Coronary artery (tissue), 2 donors: ENCODE results near the gene KDM8.

Experiments used
- DNase-seq: peaks from one replicate; pipeline ENCODE4 v3.0.0-alpha.2; 2017; ENCODE audit warnings: low spot score
- H3K27ac ChIP-seq, 2 donors: fragments of 200-600 bp; sonication (generic); one replicate each; pipeline ENCODE4 v1.5.1; 2016 to 2019
- H3K4me3 ChIP-seq: fragments of 200-600 bp; sonication (generic); 2 replicates; pipeline ENCODE4 v1.5.1; 2016; ENCODE audit warnings: mild to moderate bottlenecking, moderate library complexity
- TF ChIP-seq, protein P1 (sequence below): fragments of 200-600 bp; sonication (generic); IDR thresholded peaks from one replicate; pipeline ENCODE4 v1.5.1; 2019; ENCODE audit warnings: antibody characterized with exemption

Gene KDM8

DNA sequence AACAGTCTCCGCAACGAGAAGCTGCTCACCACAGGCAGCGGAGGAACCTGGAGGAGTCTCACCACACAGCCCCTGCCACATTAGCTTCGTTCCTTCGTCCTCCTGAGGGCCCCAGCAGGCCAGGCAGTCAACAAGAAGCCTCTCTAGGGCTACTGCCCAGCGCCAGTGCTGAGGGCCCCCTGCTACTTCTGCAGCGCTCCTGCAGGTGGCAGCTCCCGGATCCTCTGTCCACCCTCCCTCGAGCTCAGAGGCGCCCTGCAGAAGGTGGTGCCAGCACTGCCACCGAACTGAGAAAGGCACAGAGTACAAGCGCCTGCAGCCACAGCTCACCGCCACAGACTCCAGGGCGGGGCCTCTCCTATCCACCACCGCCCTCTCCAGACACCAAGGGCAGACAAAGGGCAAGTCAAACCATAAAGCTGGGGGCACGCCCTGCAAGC is 27.3 kb downstream of the KDM8 start:
- DNase-seq, result no peak
- no peak overlapping the region for H3K27ac ChIP-seq
- no peak overlapping the region for H3K4me3 ChIP-seq
- TF ChIP-seq, protein P1, sequence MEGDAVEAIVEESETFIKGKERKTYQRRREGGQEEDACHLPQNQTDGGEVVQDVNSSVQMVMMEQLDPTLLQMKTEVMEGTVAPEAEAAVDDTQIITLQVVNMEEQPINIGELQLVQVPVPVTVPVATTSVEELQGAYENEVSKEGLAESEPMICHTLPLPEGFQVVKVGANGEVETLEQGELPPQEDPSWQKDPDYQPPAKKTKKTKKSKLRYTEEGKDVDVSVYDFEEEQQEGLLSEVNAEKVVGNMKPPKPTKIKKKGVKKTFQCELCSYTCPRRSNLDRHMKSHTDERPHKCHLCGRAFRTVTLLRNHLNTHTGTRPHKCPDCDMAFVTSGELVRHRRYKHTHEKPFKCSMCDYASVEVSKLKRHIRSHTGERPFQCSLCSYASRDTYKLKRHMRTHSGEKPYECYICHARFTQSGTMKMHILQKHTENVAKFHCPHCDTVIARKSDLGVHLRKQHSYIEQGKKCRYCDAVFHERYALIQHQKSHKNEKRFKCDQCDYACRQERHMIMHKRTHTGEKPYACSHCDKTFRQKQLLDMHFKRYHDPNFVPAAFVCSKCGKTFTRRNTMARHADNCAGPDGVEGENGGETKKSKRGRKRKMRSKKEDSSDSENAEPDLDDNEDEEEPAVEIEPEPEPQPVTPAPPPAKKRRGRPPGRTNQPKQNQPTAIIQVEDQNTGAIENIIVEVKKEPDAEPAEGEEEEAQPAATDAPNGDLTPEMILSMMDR, result no peak

DNA sequence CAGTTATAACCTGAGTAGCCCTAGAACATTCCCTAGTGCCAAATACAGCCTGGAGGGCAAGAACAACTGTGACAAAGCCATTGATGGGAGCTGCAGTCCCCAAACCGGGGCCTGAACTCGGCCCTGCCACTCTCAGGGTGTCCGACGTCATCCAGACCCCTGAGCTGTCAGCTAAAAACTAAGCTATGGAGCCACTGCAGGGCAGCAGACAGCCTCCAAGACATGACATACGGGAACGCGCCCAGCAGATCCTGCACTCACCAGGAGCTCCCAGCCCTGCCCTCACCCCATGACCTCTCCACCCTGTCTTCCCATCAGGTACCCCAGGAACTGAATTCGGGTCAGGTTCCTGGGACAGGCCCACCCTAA is 28.4 kb downstream of the KDM8 start:
- DNase-seq, result no peak
- TF ChIP-seq, protein P1, result no peak
- Histone ChIP-seq H3K4me3 (no peak overlapping the region), H3K27ac (peak overlapping the region in 1 of 2 donors; percentile 6)

DNA sequence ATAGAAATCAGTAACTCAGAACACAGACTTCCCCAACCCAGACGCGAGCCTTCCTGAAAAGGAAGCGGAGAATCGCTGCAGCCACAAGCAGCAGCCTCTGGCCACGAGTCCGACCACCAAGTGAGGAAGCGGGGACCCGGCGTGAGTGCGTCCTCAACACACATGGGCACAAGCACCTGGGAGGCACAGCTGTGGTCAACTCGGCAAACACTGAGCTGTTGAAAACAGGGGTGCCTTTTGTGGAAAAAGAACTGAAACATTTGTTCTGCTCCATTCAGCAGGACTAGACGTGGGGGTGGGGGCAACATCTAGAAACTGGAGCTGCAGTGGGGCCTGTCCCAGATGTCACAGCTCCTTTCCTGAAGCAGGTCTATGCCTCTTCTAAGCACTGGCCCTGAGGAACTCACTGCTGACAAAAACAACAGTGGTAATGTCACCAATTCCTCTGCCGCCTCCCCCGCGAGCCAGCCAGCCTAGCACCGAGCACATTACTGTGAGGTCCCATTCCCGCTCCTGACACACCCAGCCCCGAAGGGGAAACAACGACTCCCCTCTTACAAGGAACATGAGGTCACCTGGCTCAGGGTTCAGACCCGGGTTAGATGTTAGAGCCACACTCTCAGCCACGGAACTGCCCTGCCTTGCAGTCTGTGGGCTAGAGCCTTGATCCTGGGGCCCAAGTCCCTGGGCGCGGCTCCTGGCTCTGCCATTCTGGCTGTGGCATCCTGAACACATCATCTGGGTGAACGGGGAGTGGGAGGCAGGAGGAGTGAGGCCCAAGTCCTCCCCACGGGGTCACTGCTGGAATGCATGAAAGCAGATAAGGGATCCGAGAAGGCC is 29.0 kb downstream of the KDM8 start:
- no peak for DNase-seq
- peak overlapping the region in 1 of 2 donors; percentile 32 for H3K27ac ChIP-seq
- TF ChIP-seq, protein P1, result no peak

DNA sequence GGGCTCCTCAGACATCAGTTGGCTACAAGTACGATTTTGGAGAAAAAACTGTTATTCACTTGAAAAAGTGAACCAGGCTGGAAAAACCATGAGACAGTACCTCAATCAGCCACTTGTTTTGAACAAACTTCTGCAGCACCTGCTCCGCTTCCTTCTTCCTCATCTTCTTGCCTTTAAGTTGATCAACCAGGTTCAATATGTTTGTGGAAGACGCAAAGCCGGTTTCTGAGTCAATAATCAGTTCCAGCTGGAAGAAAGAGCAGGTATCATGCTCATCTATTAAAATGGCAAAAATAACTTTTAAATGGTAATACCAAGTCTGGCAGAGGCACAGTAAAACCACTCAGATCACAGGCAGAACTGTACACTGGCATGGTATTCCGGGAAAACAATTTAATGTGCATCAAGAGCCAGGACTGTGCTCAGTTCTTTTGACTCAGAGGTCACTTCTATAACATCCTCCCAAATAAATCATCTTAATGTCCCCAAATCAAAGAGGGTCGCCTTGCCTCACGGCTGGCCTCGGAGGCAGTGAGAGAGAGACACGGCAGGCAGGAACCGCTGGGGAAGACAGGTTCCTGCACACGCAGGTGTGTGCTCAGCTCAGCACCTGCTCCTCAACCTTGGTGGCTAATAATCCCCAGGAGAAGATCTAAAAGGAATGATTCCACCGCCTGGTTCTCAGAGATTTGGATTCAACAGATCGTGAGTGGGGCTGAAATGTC is 29.7 kb downstream of the KDM8 start:
- Histone ChIP-seq H3K4me3 (no peak overlapping the region), H3K27ac (no peak overlapping the region)
- DNase-seq, result no peak
- TF ChIP-seq, protein P1, result no peak

More for the DNA sequence above, 29.0 kb downstream of the KDM8 start:
- H3K4me3 ChIP-seq, result no peak overlapping the region

DNA sequence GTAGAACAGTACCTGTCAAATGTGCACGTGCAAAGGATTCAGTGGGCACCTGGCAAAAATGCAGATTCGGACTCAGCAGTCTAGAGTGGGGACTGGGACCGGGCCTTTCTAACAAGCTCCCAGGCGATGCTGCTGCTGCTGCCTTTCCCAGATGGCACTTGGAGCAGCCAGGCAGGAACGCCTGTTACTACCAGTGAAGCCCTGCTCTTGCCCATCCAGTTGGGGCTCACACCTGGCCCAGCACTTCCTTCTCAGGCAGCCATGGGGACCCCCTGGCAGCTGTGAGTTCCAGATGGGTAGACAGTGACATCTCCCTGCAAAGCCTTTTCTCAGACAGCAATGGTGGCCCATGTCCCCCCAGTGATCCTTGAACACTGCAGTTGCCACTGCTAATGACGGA is 30.4 kb downstream of the KDM8 start:
- no peak for DNase-seq
- Histone ChIP-seq H3K4me3 (no peak overlapping the region), H3K27ac (no peak overlapping the region)
- TF ChIP-seq, protein P1, result no peak

DNA sequence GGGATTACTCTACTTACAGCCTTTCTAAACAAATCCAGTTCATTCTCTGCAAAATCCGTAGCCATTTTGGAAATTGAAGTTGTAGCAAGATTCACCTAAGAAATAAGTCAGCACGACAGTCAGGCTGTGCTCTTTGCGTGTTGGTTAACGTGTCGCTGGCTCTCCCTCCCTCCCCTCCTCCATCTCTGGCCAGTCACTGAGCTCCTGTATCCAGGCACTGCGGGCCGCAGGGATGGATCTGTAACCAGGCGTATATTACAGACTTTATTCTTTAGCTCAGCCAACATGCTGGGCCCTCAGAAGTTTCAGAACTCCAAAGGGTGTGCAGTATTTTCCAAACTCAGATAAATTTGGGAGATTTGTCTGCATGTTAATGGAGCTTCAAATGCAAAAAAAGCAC is 30.8 kb downstream of the KDM8 start:
- peak overlapping the region in 1 of 2 donors; percentile 51 for H3K27ac ChIP-seq

More for the DNA sequence above, 30.8 kb downstream of the KDM8 start:
- no peak overlapping the region for H3K4me3 ChIP-seq
- TF ChIP-seq, protein P1, result no peak
- DNase-seq, result no peak
